OCI-LY7 (cell line): ENCODE data around the gene FAM131C. TPM values are rescaled to one million over a fixed set of nuclear protein-coding genes. Genes with fewer than 3 reads are reported as not detected.

Experiments used
- BruUV-seq: library from RNA; stranded (reverse); fragments of 400-500 nt; replicated peaks from 2 replicates; lab custom pipeline; 2021; lab: Mats Ljungman, UMichigan
- CTCF ChIA-PET: fragments of 300-600 bp; sonication (Branson Sonifier 250); formaldehyde crosslinking; loops from one replicate; lab custom pipeline; 2022; ENCODE audit warnings: antibody characterized with exemption; ENCODE audit not compliant: unreplicated experiment; lab: Charles Lee
- POLR2A ChIA-PET: fragments of 300-600 bp; sonication (Branson Sonifier 250); formaldehyde crosslinking; loops from one replicate; lab custom pipeline; 2022; ENCODE audit warnings: antibody characterized with exemption; lab: Charles Lee
- DNase-seq: peaks from one replicate; pipeline ENCODE4 v3.0.0-alpha.2; 2015; ENCODE audit warnings: low spot score
- H2AFZ ChIP-seq: fragments of 200-600 bp; sonication (generic), shearing (Covaris generic); 2 replicates; pipeline ENCODE4 v1.6.1; 2014; ENCODE audit warnings: mild to moderate bottlenecking, antibody characterized with exemption, low read length, moderate library complexity
- H3K27ac ChIP-seq: fragments of 200-600 bp; sonication (generic); 2 replicates; pipeline ENCODE4 v1.5.1; 2014; ENCODE audit warnings: mixed run types, low read depth, mild to moderate bottlenecking, moderate library complexity, low read length, inconsistent platforms; ENCODE audit not compliant: poor library complexity, severe bottlenecking
- H3K36me3 ChIP-seq: fragments of 200-600 bp; sonication (generic); 2 replicates; pipeline ENCODE4 v1.6.1; 2014; ENCODE audit warnings: mild to moderate bottlenecking, antibody characterized with exemption, low read length, moderate library complexity, mixed read lengths; ENCODE audit not compliant: insufficient read depth
- H3K4me1 ChIP-seq: fragments of 200-600 bp; sonication (generic); 2 replicates; pipeline ENCODE4 v1.5.1; 2014; ENCODE audit warnings: mild to moderate bottlenecking, low read length; ENCODE audit not compliant: insufficient read depth, poor library complexity, severe bottlenecking
- H3K4me2 ChIP-seq: fragments of 200-600 bp; sonication (generic); 2 replicates; pipeline ENCODE4 v1.6.1; 2014; ENCODE audit warnings: mild to moderate bottlenecking, low read length
- H3K4me3 ChIP-seq: fragments of 200-600 bp; sonication (generic); 2 replicates; pipeline ENCODE4 v1.5.1; 2014; ENCODE audit warnings: mild to moderate bottlenecking, low read depth, low read length; ENCODE audit not compliant: poor library complexity, severe bottlenecking
- H3K79me2 ChIP-seq: fragments of 200-600 bp; sonication (generic); 2 replicates; pipeline ENCODE4 v1.6.1; 2016; ENCODE audit warnings: low read depth, mild to moderate bottlenecking, low read length, moderate library complexity, mixed read lengths; ENCODE audit not compliant: insufficient read depth
- H3K9me2 ChIP-seq: fragments of 200-600 bp; sonication (generic); 2 replicates; pipeline ENCODE4 v1.6.1; 2016; ENCODE audit warnings: mild to moderate bottlenecking, low read length, mixed read lengths; ENCODE audit not compliant: insufficient read depth
- H3K9me3 ChIP-seq: fragments of 200-600 bp; sonication (generic); 2 replicates; pipeline ENCODE4 v1.6.1; 2014; ENCODE audit warnings: mild to moderate bottlenecking, mixed run types, low read length, mixed read lengths
- H4K20me1 ChIP-seq: fragments of 200-600 bp; sonication (generic); 2 replicates; pipeline ENCODE4 v1.6.1; 2014; ENCODE audit warnings: mild to moderate bottlenecking, antibody characterized with exemption, low read length, moderate library complexity, mixed read lengths; ENCODE audit not compliant: insufficient read depth
- CTCF ChIP-seq: fragments of 200-600 bp; sonication (generic); conservative IDR thresholded peaks from 2 replicates; pipeline ENCODE4 v1.5.1; 2014; ENCODE audit warnings: mild to moderate bottlenecking, antibody characterized with exemption, low read length, moderate library complexity, mixed read lengths
- EZH2phosphoT487 ChIP-seq: fragments of 200-600 bp; sonication (generic); IDR thresholded peaks from 2 replicates; pipeline ENCODE4 v1.6.1; 2018; ENCODE audit warnings: low read depth, borderline replicate concordance, mild to moderate bottlenecking, mixed run types, antibody characterized with exemption, low read length, moderate library complexity, mixed read lengths
- intact Hi-C: fragments of 100-400 bp; cut with micrococcal nuclease; formaldehyde crosslinking; loops from one replicate; pipeline ENCODE4 v1.10.0; 2022; ENCODE audit not compliant: unreplicated experiment
- total RNA-seq, 2 experiments: library from RNA; depleted of rRNA in 1 of 2; stranded (reverse); fragments of >200 nt in 1 of 2; shearing (Covaris generic) in 1 of 2; gene quantifications; 2 replicates each; pipeline ENCODE4 v1.2.3, GENCODE V29; 2014 to 2022

FAM131C gene
- total RNA-seq, 2 experiments from 2014 or later: not detected

DNA sequence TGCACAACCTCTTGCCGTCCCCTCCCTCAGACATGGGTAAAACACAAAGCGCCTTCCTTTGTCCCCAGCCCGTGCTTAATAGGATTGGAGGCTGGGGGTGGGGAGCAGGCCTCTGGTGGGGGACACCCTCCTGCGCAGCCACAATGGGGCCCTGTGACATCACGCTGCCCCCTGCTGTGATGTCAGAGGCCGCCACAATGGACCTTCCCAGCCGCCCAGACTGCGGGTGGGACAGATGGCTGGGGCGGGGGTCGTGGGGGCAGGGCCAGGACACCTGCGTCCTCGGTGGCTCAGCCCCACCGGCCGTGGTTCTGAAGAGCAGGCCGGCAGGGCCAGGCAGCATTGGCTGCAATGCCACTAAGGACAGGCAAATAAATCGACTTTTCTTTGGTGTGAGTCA is 42.6 kb upstream of the FAM131C start:
- ChIA-PET POLR2A (no interaction called here), CTCF (no interaction called here)
- no peaks in the 10 kb centered on the region for H3K36me3 ChIP-seq
- no peak overlapping the region for H3K27ac ChIP-seq
- intact Hi-C loops: no loop called here
- H2AFZ ChIP-seq: no peak overlapping the region
- no peak overlapping the region for H3K4me3 ChIP-seq
- no peak for DNase-seq
- BruUV-seq: no TSS peak
- no peaks in the 10 kb centered on the region for H3K4me1 ChIP-seq
- no peak for TF ChIP-seq CTCF
- TF ChIP-seq EZH2phosphoT487: no peak
- no peak overlapping the region for H3K4me2 ChIP-seq
- no peaks in the 10 kb centered on the region for H4K20me1 ChIP-seq
- H3K9me3 ChIP-seq: no peaks in the 10 kb centered on the region
- H3K79me2 ChIP-seq: no peaks in the 10 kb centered on the region
- H3K9me2 ChIP-seq: no peaks in the 10 kb centered on the region

- CTCF ChIA-PET: no interaction called here
Observed at GRCh38 chr1:16115468-16115983, 42.1 kb upstream of the FAM131C start.

More at GRCh38 chr1:16115468-16115983, 42.1 kb upstream of the FAM131C start:
- Histone ChIP-seq H3K9me3 (no peaks in the 10 kb centered on the region), H3K36me3 (no peaks in the 10 kb centered on the region), H3K27ac (no peak overlapping the region), H3K9me2 (no peaks in the 10 kb centered on the region), H4K20me1 (no peaks in the 10 kb centered on the region), H2AFZ (no peak overlapping the region), H3K4me1 (no peaks in the 10 kb centered on the region), H3K4me3 (no peak overlapping the region), H3K79me2 (no peaks in the 10 kb centered on the region), H3K4me2 (no peak overlapping the region)
- DNase-seq: no peak
- POLR2A ChIA-PET: no interaction called here
- TF ChIP-seq CTCF: no peak
- no peak for TF ChIP-seq EZH2phosphoT487
- no TSS peak for BruUV-seq
- intact Hi-C loops: no loop called here
